ENCODE data around the gene MARS1. TPM values are rescaled to one million over a fixed set of nuclear protein-coding genes. Genes with fewer than 3 reads are reported as not detected.

Gene MARS1
- total RNA-seq, 2 experiments from 2014 or later: 203 to 204 TPM

- H3K27ac Mint-ChIP-seq: peak overlapping the region; percentile 99
- DNase-seq (peak; percentile 52 to 84 (median 64)), ATAC-seq (ENCODE audit: poor library complexity) (peak; percentile 31)
- intact Hi-C loops (cut with DNase I, micrococcal nuclease): loop anchor here (2.0 to 5.0 kb wide), 5 partner anchors 14 to 276 kb away; partner anchors contain the start of genes CDK4 (in 1 of the 2), DCTN2 (in 1 of the 2) and DDIT3 (in 1 of the 2)
- peak; percentile 63 for TF ChIP-seq CTCF (IDR thresholded peaks at IDR 0.05)
- CTCF ChIA-PET: interaction anchor here (1.2 to 5.6 kb wide), 8 partner anchors 10 to 107 kb away, joined by 3 to 35 read pairs (median 4); partner anchors contain the start of genes DCTN2, GLI1 and MARS1
- H3K9me3 Mint-ChIP-seq: no peaks in the 10 kb centered on the region
- H3K27ac ChIP-seq (ENCODE audit: low read depth in 1 of 2, low read length in 2 of 2): peak overlapping the region; percentile 99
- POLR2A ChIA-PET: interaction anchor here (0.5 to 5.5 kb wide), 11 partner anchors 9 to 751 kb away, joined by 3 to 93 read pairs (median 3); partner anchors contain the start of genes DCTN2, DDIT3, GLI1 and MARS1
- H3K4me3 ChIP-seq (ENCODE audit: low read length): peak overlapping the region; percentile 90
- peaks cover 89% of the 10 kb centered on the region for H3K4me1 Mint-ChIP-seq (ENCODE audit: low read depth)
- peaks cover 65% of the 10 kb centered on the region for H3K36me3 Mint-ChIP-seq (ENCODE audit: low read depth)
- no peaks in the 10 kb centered on the region for H3K27me3 Mint-ChIP-seq
- no peaks in the 10 kb centered on the region for H3K27me3 ChIP-seq (ENCODE audit: control insufficient read depth in 1 of 2, insufficient read depth in 2 of 2, low read length in 2 of 2)
- H3K4me3 Mint-ChIP-seq: peak overlapping the region; percentile 93
- no peaks in the 10 kb centered on the region for H3K9me3 ChIP-seq (ENCODE audit: control insufficient read depth in 1 of 2, insufficient read depth in 1 of 2, low read length in 2 of 2)
- peaks cover 43% of the 10 kb centered on the region for H3K36me3 ChIP-seq (ENCODE audit: insufficient read depth, low read length)
- peaks cover 84% of the 10 kb centered on the region for H3K4me1 ChIP-seq (ENCODE audit: insufficient read depth, low read length)
These were observed 11.5 kb upstream of the MARS1 start for GRCh38 chr12:57476162-57476992.

GRCh38 chr12:57476993-57477709, 10.7 kb upstream of the MARS1 start:
- peaks cover 87% of the 10 kb centered on the region for H3K4me1 Mint-ChIP-seq (ENCODE audit: low read depth)
- no peaks in the 10 kb centered on the region for H3K9me3 Mint-ChIP-seq
- no peak for TF ChIP-seq CTCF (IDR thresholded peaks at IDR 0.05)
- H3K27ac Mint-ChIP-seq: peak overlapping the region; percentile 99
- Histone ChIP-seq H3K27me3 (ENCODE audit: control insufficient read depth in 1 of 2, insufficient read depth in 2 of 2, low read length in 2 of 2) (no peaks in the 10 kb centered on the region), H3K4me3 (ENCODE audit: low read length) (peak overlapping the region; percentile 90), H3K36me3 (ENCODE audit: insufficient read depth, low read length) (peaks cover 36% of the 10 kb centered on the region), H3K4me1 (ENCODE audit: insufficient read depth, low read length) (peaks cover 86% of the 10 kb centered on the region), H3K27ac (ENCODE audit: low read depth in 1 of 2, low read length in 2 of 2) (peak overlapping the region; percentile 99), H3K9me3 (ENCODE audit: control insufficient read depth in 1 of 2, insufficient read depth in 1 of 2, low read length in 2 of 2) (no peaks in the 10 kb centered on the region)
- ChIA-PET CTCF (interaction anchor here (1.2 to 5.6 kb wide), 8 partner anchors 10 to 106 kb away, joined by 3 to 35 read pairs (median 4); partner anchors contain the start of genes DCTN2, GLI1 and MARS1), POLR2A (interaction anchor here (0.5 to 5.5 kb wide), 17 partner anchors 9 to 1138 kb away, joined by 3 to 93 read pairs (median 4); partner anchors contain the start of genes DCTN2, DDIT3, GLI1 and IL23A)
- intact Hi-C loops (cut with DNase I, micrococcal nuclease): loop anchor here (2.0 to 5.0 kb wide), 5 partner anchors 14 to 275 kb away; partner anchors contain the start of genes CDK4 (in 1 of the 2), DCTN2 (in 1 of the 2) and DDIT3 (in 1 of the 2)
- H3K36me3 Mint-ChIP-seq (ENCODE audit: low read depth): peaks cover 57% of the 10 kb centered on the region
- H3K4me3 Mint-ChIP-seq: peak overlapping the region; percentile 93
- peak in 3 of 14 experiments; percentile 28 to 52 (median 48) for DNase-seq
- H3K27me3 Mint-ChIP-seq: no peaks in the 10 kb centered on the region
- peak; percentile 11 for ATAC-seq (ENCODE audit: poor library complexity)
